ENCODE measurements around the gene PCDH1. TPM values are rescaled to one million over a fixed set of nuclear protein-coding genes. Genes with fewer than 3 reads are reported as not detected.

PCDH1 gene
- total and polyA plus RNA-seq, 2 of the 13 experiments (the other 11 are each of a cell fraction or from before 2014, with no cell fraction given), result 0.11 to 0.83 TPM

- Histone ChIP-seq H3K79me2 (ENCODE audit: insufficient read depth, low read length) (no peaks in the 10 kb centered on the region), H3K36me3 (replicated peaks in 1 of 2; ENCODE audit: control insufficient read depth in 1 of 2, insufficient read depth in 2 of 2, low read length in 2 of 2) (no peaks in the 10 kb centered on the region), H3K9ac (ENCODE audit: insufficient read depth, low read depth, low read length) (no peak overlapping the region), H3K4me3 (replicated peaks in 1 of 3; ENCODE audit: insufficient read depth in 1 of 3, low read depth in 2 of 3, low read length in 3 of 3) (no peak overlapping the region), H3K4me1 (ENCODE audit: insufficient read depth, low read length) (peaks cover 5% of the 10 kb centered on the region; the same call in 1 of the 2 replicates), H3K27ac (ENCODE audit: extremely low read length, insufficient read depth, low read length) (no peak overlapping the region), H3K4me2 (ENCODE audit: low read depth, low read length) (no peak overlapping the region), H2AFZ (ENCODE audit: low read length) (no peak overlapping the region), H3K9me3 (ENCODE audit: low read length) (no peaks in the 10 kb centered on the region), H4K20me1 (ENCODE audit: insufficient read depth, low read length) (no peaks in the 10 kb centered on the region), H3K27me3 (ENCODE audit: control insufficient read depth in 1 of 2, insufficient read depth in 2 of 2, low read length in 2 of 2) (peaks cover 5 to 40% of the 10 kb centered on the region in 2 experiments; a peak in 4 of 5 replicates)
- ChIA-PET CTCF (ENCODE audit: low intra/inter-chr PET ratio, low total read pairs) (no interaction called here), POLR2A (no interaction called here)
- no peak for TF ChIP-seq CAMTA2 (CRISPR knock-in tag; IDR thresholded peaks at IDR 0.05; ENCODE audit: borderline replicate concordance)
- no peak for TF ChIP-seq ZNF121 (CRISPR knock-in tag; IDR thresholded peaks at IDR 0.05)
- no peak for TF ChIP-seq MAX (IDR thresholded peaks at IDR 0.05)
- TF ChIP-seq SP2 (CRISPR knock-in tag; IDR thresholded peaks at IDR 0.05), result no peak
- no peak for TF ChIP-seq KDM4B (CRISPR knock-in tag; IDR thresholded peaks at IDR 0.05)
- TF ChIP-seq ESRRA (CRISPR knock-in tag; IDR thresholded peaks at IDR 0.05; ENCODE audit: low read depth), result no peak
- TF ChIP-seq SIX4 (CRISPR knock-in tag; IDR thresholded peaks at IDR 0.05), result no peak
- TF ChIP-seq IRF1 (CRISPR knock-in tag; IDR thresholded peaks at IDR 0.05; ENCODE audit: low read depth), result no peak
- no peak for TF ChIP-seq POGZ (CRISPR knock-in tag; IDR thresholded peaks at IDR 0.05)
- intact Hi-C loops (cut with micrococcal nuclease; ENCODE audit: unreplicated experiment), result no loop called here
- no TSS peak for BruUV-seq (replicated peaks)
- WGBS (ENCODE audit: low lambda C conversion rate), result 20% methylated on average over 3 of the region's 12 CpGs
- no peak for DNase-seq (ENCODE audit: low spot score)
- no peak for FAIRE-seq
- ATAC-seq, result no peak
- in situ Hi-C loops (cut with HindIII; ENCODE audit: extremely low pct_ligation_motif_present, low pct_unique_long_range_greater_than_20kb), result no loop called here
These were observed 21.0 kb downstream of the PCDH1 start for GRCh38 chr5:141857226-141857625.
